ENCODE data around the gene CDK5RAP2. TPM values are rescaled to one million over a fixed set of nuclear protein-coding genes. Genes with fewer than 3 reads are reported as not detected.

CDK5RAP2 gene
- total and polyA plus RNA-seq, 9 of the 15 experiments (the other 6 are each of a cell fraction or from before 2014, with no cell fraction given), result 19.9 to 68.8 (median 42.2) TPM

GRCh38 chr9:120351106-120351505 lies 228.9 kb downstream of the CDK5RAP2 start:
- H2AFZ ChIP-seq (ENCODE audit: low read depth, low read length), result no peak overlapping the region
- H3K4me2 ChIP-seq (ENCODE audit: insufficient read depth, low read length), result no peak overlapping the region
- no peak for FAIRE-seq
- no peak overlapping the region for H3K27ac ChIP-seq (ENCODE audit: extremely low read depth, low read depth, low read length)
- ATAC-seq, result no peak
- 7% methylated on average over 9 of the region's 9 CpGs for whole genome bisulfite sequencing (ENCODE audit: insufficient coverage, low coverage, missing lambda C conversion rate)
- intact Hi-C loops (cut with micrococcal nuclease), result no loop called here
- POLR2A ChIA-PET, result interaction anchor here (0.6 kb wide), 2 partner anchors 10 to 17 kb away, joined by 3 read pairs; no protein-coding TSS in a partner anchor
- in situ Hi-C loops (cut with MboI), result no loop called here
- no peaks in the 10 kb centered on the region for H3K9me1 ChIP-seq (ENCODE audit: control insufficient read depth, insufficient read depth, low read length)
- no peaks in the 10 kb centered on the region for H3K36me3 ChIP-seq (ENCODE audit: control insufficient read depth, insufficient read depth, low read length)
- no peaks in the 10 kb centered on the region for H3K79me2 ChIP-seq (ENCODE audit: control insufficient read depth, insufficient read depth, low read length)
- no TSS peak for BruUV-seq (replicated peaks)
- peaks cover 0 to 9% of the 10 kb centered on the region in 2 experiments; a peak in 1 of 5 replicates for H3K27me3 ChIP-seq (ENCODE audit: control insufficient read depth in 2 of 2, insufficient read depth in 2 of 2, low read length in 2 of 2)
- H3K4me3 ChIP-seq, result no peak overlapping the region
- TF ChIP-seq CBX5 (IDR thresholded peaks at IDR 0.05; ENCODE audit: borderline replicate concordance, low read depth) (no peak), CLOCK (CRISPR knock-in tag; IDR thresholded peaks at IDR 0.05; ENCODE audit: borderline replicate concordance) (no peak), HDAC2 (IDR thresholded peaks at IDR 0.05) (no peak), RFX7 (CRISPR knock-in tag; IDR thresholded peaks at IDR 0.05) (no peak), USF1 (CRISPR knock-in tag; IDR thresholded peaks at IDR 0.05) (no peak), ATF4 (CRISPR knock-in tag; IDR thresholded peaks at IDR 0.05) (no peak), POU5F1 (IDR thresholded peaks at IDR 0.05; ENCODE audit: borderline replicate concordance, low read depth, low read length, partially characterized antibody) (no peak), ZNF239 (CRISPR knock-in tag; IDR thresholded peaks at IDR 0.05) (no peak)
- DNase-seq (ENCODE audit: extremely low read depth in 1 of 4, low spot score in 3 of 4), result no peak
- H4K20me1 ChIP-seq (replicated peaks; ENCODE audit: control insufficient read depth, insufficient read depth, low read length), result no peaks in the 10 kb centered on the region; the same call in 1 of the 2 replicates
- H3K4me1 ChIP-seq (replicated peaks in 1 of 2; ENCODE audit: control insufficient read depth in 2 of 2, insufficient read depth in 2 of 2, low read length in 2 of 2), result no peaks in the 10 kb centered on the region
- CTCF ChIA-PET (ENCODE audit: low intra/inter-chr PET ratio), result no interaction called here
- no peaks in the 10 kb centered on the region for H3K9me3 ChIP-seq (replicated peaks; ENCODE audit: control insufficient read depth, insufficient read depth, low read depth, low read length)
- no peak overlapping the region for H3K9ac ChIP-seq (ENCODE audit: insufficient read depth in 1 of 2, low read depth in 2 of 2, low read length in 2 of 2)

Measured in K562 (cell line).